ENCODE data around the gene C6. TPM values are rescaled to one million over a fixed set of nuclear protein-coding genes. Genes with fewer than 3 reads are reported as not detected.

The C6 gene
- total RNA-seq = not detected in 2 replicates

GRCh38 chr5:41213340-41213739 is at the start of gene C6:
TSS of gene C6 (minus strand) at chr5:41213532. CDS start at chr5:41203230, 10,302 bp downstream.

Other genes starting within 250 kb of the C6 start
- not detected in 2 replicates for gene MROH2B, start 142.2 kb downstream of the C6 start, total RNA-seq

Measured in mesangial cell (primary cell).